GM12874 (cell line): ENCODE results near the gene ZBTB42.

ENCODE experiments used
- TF ChIP-seq, protein P1 (sequence below): IDR thresholded peaks from 2 replicates; pipeline ENCODE4 v1.5.1; 2011; ENCODE audit warnings: low read depth, mild to moderate bottlenecking, control low read depth, low read length, moderate library complexity; ENCODE audit not compliant: insufficient read depth

ZBTB42 gene

GRCh38 chr14:104755621-104756020, 45.3 kb upstream of the ZBTB42 start:
- TF ChIP-seq, protein P1, sequence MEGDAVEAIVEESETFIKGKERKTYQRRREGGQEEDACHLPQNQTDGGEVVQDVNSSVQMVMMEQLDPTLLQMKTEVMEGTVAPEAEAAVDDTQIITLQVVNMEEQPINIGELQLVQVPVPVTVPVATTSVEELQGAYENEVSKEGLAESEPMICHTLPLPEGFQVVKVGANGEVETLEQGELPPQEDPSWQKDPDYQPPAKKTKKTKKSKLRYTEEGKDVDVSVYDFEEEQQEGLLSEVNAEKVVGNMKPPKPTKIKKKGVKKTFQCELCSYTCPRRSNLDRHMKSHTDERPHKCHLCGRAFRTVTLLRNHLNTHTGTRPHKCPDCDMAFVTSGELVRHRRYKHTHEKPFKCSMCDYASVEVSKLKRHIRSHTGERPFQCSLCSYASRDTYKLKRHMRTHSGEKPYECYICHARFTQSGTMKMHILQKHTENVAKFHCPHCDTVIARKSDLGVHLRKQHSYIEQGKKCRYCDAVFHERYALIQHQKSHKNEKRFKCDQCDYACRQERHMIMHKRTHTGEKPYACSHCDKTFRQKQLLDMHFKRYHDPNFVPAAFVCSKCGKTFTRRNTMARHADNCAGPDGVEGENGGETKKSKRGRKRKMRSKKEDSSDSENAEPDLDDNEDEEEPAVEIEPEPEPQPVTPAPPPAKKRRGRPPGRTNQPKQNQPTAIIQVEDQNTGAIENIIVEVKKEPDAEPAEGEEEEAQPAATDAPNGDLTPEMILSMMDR, result no peak

GRCh38 chr14:104756477-104757237, 44.2 kb upstream of the ZBTB42 start:
- TF ChIP-seq, protein P1, result no peak

- TF ChIP-seq, protein P1, result no peak
These were observed 43.7 kb upstream of the ZBTB42 start for GRCh38 chr14:104757238-104757585.

DNA sequence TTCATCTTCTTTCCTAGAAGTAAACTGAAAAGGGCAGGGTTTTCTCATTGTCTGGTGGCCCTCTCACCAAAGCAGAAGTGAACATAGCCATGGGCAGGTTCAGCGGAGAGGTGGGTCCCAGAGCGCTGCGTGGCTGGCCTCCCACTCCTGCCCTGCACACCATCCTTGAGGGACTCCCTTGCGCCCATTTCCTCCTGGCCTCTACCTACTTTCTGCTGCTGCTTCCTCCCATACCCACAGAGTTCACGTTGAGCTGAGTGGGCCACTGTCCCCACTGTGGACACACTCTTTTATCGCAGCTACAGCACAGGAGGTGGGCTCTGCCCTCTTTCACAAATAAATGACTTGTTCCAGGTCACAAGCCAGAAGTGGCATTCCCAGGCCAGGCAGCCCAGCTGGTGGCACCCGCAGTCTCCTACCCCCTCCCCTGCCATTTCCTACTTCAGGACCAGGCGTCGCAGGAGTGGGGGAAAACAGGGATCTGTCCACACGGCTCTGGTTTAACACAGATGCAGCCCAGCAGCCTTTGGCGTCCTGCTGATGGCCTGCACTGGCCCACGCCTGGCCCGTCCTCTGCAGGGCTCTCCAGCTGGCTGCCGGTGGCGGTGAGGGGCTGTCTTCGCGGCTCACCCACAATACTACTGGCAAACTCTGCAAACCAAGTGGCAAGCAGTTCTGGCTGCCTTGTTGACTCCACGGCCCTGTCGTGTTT, 43.1 kb upstream of the ZBTB42 start:
- TF ChIP-seq, protein P1, result no peak

DNA sequence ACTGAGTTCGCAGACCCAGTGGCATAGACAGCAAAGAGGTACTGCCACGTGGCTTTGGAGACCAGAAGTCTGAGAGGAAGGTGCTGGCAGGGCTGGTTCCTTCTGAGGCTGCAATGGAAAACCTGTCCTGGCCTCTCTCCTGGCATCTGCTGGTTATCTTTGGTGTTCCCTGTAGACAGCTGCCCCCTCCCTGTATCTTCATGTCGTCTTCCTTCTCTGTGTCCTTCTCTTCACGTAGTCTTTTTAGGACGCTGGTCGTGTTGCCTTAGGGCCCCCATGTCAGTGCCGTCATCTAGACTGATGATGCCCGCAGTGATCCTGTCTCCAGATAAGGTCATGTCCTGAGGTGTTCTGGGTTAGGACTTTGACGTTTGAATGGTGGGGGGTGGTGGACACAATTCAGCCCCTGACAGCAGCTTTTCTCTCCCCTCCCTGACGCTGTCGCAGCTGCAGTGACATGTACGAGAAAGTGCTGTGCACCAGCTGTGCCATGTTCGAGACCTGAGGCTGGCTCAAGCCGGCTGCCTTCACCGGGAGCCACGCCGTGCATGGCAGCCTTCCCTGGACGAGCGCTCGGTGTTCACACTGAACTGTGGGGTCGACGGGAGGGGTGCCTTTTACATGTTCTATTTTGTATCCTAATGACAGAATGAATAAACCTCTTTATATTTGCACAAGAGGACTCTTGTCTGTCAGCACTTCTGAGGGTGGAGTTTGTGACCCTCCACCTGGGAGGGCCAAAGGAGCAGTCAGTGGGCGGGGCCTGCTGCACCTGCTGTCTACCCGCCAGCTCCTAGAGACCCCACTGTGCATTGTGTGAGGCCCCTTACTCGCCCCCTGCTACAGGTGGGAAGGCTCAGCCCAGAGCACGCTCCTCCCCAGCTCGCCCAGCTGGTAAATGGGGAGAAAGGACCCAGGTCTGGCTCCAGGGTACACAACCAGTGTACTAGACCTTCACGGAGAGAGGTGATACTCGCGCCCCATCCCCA, 41.6 kb upstream of the ZBTB42 start:
- TF ChIP-seq, protein P1, result no peak

- TF ChIP-seq, protein P1, result no peak
These were observed 35.4 kb upstream of the ZBTB42 start for GRCh38 chr14:104765517-104765916.

DNA sequence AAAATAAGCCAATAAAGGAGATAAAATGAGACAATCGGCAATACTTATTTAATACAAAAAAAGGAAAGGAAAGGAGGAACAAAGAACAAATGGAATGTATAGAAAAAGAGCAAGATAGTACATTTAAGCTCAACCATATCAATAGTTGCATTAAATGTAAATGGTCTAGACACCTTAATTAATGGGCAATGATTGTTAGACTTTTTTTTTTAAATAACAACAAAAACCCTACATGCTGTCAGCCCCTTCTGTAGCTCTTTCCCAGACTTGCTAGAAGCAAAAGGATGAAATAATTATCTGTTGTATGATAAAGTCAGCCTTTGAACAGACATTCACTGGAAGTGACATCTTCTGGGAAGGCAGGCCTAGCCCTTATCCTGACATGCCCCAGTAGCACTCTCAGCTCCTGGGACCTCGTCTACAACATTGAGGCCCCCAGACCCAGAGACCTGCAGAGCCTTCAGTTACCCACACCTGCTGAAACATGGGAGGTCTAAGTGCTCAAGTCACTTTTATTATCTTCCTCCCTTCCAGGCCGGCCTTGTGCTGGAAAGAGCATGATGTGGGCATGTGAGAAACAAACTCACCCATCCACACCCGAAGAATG, 34.5 kb upstream of the ZBTB42 start:
- TF ChIP-seq, protein P1, result no peak
